Measurements from ENCODE around the gene NAV1.
"Not testable (repeated sequence)": the region's sequence is repeated elsewhere in the genome, so short reads cannot be mapped to it uniquely, and the experiment has no call there.

Gene NAV1

DNA sequence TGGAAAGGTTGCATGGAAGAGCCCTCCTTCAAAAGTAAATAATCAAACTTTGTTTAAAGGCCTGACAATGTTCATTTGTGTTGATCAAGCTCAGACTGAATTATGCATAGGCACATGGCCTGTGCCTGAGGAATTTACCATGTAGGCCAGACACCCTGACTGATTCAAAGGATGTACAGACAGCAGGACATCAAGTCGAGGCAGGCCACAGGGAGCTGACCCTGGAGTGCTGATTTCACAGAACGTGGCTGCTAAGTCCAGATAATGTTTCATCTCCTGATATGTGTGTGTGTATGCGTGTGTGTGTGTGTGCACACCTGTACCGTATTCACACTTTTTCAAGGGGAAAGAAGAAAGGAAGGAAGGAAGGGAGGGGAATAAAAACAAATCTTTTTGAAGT is 34.1 kb downstream of the NAV1 start:
- TF ChIP-seq, protein P1, sequence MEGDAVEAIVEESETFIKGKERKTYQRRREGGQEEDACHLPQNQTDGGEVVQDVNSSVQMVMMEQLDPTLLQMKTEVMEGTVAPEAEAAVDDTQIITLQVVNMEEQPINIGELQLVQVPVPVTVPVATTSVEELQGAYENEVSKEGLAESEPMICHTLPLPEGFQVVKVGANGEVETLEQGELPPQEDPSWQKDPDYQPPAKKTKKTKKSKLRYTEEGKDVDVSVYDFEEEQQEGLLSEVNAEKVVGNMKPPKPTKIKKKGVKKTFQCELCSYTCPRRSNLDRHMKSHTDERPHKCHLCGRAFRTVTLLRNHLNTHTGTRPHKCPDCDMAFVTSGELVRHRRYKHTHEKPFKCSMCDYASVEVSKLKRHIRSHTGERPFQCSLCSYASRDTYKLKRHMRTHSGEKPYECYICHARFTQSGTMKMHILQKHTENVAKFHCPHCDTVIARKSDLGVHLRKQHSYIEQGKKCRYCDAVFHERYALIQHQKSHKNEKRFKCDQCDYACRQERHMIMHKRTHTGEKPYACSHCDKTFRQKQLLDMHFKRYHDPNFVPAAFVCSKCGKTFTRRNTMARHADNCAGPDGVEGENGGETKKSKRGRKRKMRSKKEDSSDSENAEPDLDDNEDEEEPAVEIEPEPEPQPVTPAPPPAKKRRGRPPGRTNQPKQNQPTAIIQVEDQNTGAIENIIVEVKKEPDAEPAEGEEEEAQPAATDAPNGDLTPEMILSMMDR (IDR thresholded peaks at IDR 0.05; ENCODE audit: insufficient read depth, missing control alignments): no peak
- DNase-seq (ENCODE audit: insufficient read length, low spot score) (no peak), FAIRE-seq (no peak)

DNA sequence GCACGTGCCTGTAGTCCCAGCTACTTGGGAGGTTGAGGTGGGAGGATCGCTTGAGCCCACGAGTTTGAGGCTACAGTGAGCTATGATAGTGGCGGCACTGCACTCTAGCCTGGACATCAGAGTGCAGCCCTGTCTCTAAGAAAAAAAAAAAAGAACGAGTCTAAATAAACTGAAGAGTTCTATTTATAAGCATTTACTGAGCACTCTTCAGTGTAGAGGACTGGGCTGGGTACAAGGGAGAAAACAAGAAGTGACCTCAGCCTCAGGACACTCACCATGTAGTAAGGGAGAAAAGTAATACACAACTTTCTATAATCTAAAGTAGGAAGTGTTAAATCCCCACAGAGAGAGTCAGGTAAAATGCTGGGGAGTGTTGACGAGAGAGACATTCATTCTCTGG is 35.0 kb downstream of the NAV1 start:
- TF ChIP-seq, protein P1 (IDR thresholded peaks at IDR 0.05; ENCODE audit: insufficient read depth, missing control alignments): no peak
- FAIRE-seq (no peak), DNase-seq (ENCODE audit: insufficient read length, low spot score) (no peak)

DNA sequence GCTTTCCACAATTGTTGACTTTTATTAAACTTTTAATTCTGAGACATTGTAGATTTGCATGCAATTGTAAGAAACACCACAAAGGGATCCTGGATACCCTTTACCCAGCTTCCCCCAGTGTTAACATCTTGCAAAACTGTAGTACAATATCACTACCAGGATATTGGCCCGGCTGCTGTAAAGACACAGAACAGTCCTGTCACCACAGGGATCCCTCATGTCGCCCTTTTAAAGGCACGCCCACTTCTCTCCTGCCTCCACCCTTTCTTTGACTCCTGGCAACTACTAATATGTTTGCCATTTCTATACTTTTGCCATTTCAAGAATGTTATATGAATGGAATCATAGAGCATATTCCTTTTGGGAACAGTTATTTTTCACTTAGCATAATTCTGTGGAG is 37.0 kb downstream of the NAV1 start:
- no peak for FAIRE-seq
- TF ChIP-seq, protein P1 (IDR thresholded peaks at IDR 0.05; ENCODE audit: insufficient read depth, missing control alignments): no peak
- no peak for DNase-seq (ENCODE audit: insufficient read length, low spot score)

DNA sequence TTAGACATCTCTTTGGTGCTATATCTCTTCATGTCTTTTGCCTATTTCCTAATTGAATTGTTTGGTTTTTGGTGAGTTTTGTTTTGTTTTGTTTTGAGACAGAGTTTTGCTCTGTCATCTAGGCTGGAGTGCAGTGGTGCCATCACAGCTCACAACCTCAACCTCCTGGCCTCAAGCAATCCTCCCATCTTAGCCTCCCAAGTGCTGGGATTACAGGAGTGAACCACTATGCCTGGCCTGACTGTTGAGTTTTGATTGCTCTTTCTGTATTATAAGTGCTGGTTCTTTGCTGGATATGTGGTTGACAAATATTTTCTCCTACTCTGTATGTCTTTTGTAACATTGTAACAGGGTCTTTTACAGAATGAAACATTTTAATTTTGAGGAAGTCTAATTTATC is 38.0 kb downstream of the NAV1 start:
- FAIRE-seq: no peak
- no peak for DNase-seq (ENCODE audit: insufficient read length, low spot score)
- TF ChIP-seq, protein P1 (IDR thresholded peaks at IDR 0.05; ENCODE audit: insufficient read depth, missing control alignments): no peak

DNA sequence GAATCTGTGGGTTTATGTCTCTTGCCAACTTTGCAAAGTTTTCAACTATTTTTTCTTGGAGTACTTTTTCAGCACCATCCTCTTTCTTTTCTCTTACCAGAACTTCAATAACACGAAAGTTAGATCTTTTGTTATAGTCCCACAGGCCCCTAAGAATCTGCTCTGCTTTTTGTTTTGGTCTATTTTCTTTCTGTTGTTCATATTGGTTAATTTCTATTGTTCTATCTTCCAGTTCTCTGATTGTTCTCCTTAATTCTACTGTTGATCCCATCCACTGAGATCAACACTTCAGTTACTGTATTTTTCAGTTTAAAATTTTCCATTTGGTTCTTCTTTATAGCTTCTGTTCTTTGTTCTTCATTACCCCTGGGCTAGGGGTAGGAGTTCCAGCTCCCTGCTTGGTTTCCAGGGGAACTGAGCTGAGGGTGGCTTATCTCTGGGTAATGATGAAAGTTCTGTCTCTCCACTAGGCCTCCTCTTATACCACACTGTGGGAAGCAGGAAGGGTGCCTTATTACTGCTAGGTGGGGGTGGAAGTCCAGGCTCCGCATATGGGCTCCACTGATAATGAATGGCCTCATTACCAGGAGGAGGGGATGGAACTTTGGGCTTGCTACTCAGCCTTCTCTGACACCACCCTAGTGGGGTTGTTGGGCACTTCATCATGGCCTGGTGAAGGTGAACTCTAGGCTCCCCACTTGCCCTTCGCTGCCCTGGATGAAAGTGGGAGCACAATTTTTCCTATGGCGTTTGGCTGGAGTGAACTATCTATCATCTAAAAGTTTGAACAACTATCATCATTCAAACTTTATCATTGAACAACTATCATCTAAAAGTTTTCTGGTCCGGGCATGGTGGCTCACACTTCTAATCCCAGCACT is 39.3 kb downstream of the NAV1 start:
- TF ChIP-seq, protein P1 (IDR thresholded peaks at IDR 0.05; ENCODE audit: insufficient read depth, missing control alignments): no peak
- DNase-seq (ENCODE audit: insufficient read length, low spot score): no peak
- FAIRE-seq: no peak

DNA sequence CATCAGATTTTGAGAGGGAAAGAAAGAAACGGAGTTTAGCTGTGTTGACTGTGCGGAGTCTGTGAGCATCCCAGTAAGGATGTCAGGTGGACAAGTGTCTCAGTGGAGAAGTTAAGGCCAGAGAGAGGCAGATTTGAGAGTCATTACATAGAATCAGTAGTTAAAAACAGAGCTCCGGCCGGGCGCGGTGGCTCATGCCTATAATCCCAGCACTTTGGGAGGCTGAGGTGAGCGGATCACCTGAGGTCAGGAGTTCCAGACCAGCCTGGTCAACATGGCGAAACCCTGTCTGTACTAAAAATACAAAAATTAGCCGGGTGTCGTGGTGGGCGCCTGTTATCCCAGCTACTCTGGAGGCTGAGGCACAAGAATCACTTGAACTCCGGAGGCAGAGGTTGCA is 42.4 kb downstream of the NAV1 start:
- not testable (repeated sequence) for FAIRE-seq; DNase-seq (ENCODE audit: insufficient read length, low spot score)

DNA sequence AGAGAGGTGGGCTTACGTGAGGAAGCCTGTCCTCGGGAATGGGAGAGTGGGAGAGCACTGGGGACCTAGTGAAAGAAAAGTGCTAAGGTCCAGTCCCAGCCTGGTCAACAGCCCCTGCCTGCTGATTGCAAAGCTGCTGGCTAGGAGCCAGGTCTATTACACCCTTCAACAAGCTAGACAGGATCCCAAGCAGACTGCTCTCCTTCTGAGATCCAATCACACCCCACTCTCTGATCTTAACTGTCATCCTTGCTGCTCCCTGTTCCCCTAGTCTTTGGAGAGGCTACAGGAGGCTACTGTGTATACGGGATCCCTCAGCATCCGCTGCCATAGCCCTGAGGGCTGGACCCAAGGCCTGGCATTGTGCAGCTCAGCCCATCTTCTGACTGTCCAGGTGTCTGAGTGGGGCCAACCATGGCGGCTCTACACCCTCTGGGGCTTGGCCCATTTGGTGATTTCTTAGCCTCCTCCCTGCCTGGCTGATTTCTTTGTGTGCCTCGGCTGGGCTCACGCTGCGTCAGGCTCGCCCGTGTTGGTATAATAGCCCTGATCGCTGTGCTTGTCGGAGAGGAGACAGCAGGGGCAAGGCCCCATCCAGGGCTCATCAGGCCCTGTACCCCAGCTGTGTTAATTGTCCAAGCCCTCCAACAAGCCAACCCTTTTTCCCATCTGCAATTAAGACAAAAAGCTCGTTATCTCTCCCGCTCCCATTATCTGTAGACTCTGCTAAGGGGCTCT is 43.9 kb downstream of the NAV1 start:
- DNase-seq (ENCODE audit: insufficient read length, low spot score): no peak
- TF ChIP-seq, protein P1 (IDR thresholded peaks at IDR 0.05; ENCODE audit: insufficient read depth, missing control alignments): no peak
- FAIRE-seq: no peak
